Lung (tissue), 12 donors: Measurements from ENCODE around the gene GPATCH2. TPM values are rescaled to one million over a fixed set of nuclear protein-coding genes. Genes with fewer than 3 reads are reported as not detected.
A peak's percentile ranks its signal among the peaks of the same experiment; 100 is the strongest.

ENCODE experiments used
- ATAC-seq: fragments of 200-7000 bp; cut with Tn5 transposase; one replicate; pipeline ENCODE4 v1.9.1; 2020; ENCODE audit warnings: moderate number of reproducible peaks; ENCODE audit not compliant: insufficient read depth, low FRiP score
- DNase-seq, 3 donors: peaks; one replicate each; pipeline ENCODE4 v3.0.0-alpha.2; 2013 to 2017
- H3K27ac ChIP-seq, 2 donors: one replicate each; pipeline ENCODE4 v1.5.1; 2013; ENCODE audit warnings: mild to moderate bottlenecking in 2 of 2, moderate library complexity in 2 of 2, control low read depth in 1 of 2, inconsistent platforms in 1 of 2, low read depth in 1 of 2, low read length in 1 of 2
- H3K27me3 ChIP-seq, 3 donors: one replicate each; pipeline ENCODE4 v1.5.1; 2013; ENCODE audit warnings: low read length in 2 of 3; ENCODE audit not compliant: control insufficient read depth in 3 of 3, insufficient read depth in 3 of 3
- H3K36me3 ChIP-seq, 4 donors: one replicate each; pipeline ENCODE4 v1.5.1; 2013; ENCODE audit warnings: low read length in 4 of 4, mild to moderate bottlenecking in 1 of 4, moderate library complexity in 1 of 4; ENCODE audit not compliant: control insufficient read depth in 4 of 4, insufficient read depth in 4 of 4
- H3K4me1 ChIP-seq, 5 donors: one replicate each; pipeline ENCODE4 v1.5.1; 2013; ENCODE audit warnings: low read length in 5 of 5, mild to moderate bottlenecking in 2 of 5, moderate library complexity in 1 of 5; ENCODE audit not compliant: control insufficient read depth in 5 of 5, insufficient read depth in 5 of 5
- H3K4me3 ChIP-seq: one replicate; pipeline ENCODE4 v1.5.1; 2013; ENCODE audit warnings: mild to moderate bottlenecking, control low read depth, moderate library complexity
- H3K9ac ChIP-seq, 2 donors: one replicate each; pipeline ENCODE4 v1.5.1; 2013; ENCODE audit warnings: low read length in 2 of 2, control low read depth in 1 of 2; ENCODE audit not compliant: insufficient read depth in 1 of 2
- H3K9me3 ChIP-seq, 4 donors: one replicate each; pipeline ENCODE4 v1.5.1; 2013; ENCODE audit warnings: low read length in 3 of 4, mild to moderate bottlenecking in 1 of 4, moderate library complexity in 1 of 4; ENCODE audit not compliant: control insufficient read depth in 4 of 4, insufficient read depth in 3 of 4
- CTCF ChIP-seq: IDR thresholded peaks from 2 replicates; pipeline ENCODE4 v1.5.1; 2012; ENCODE audit warnings: mild to moderate bottlenecking; ENCODE audit errors: control extremely low read depth, extremely low read depth
- WGBS, 2 donors: extraction: QIAGEN DNeasy Blood & Tissue Kit; methylation state at CpG; one replicate each; pipeline ENCODE4 v1.1.7; 2013; 5-methylcytosine and 5-hydroxymethylcytosine counted together
- polyA plus RNA-seq, 2 donors: library from polyadenylated mRNA; stranded (reverse); fragments of 200-250 nt; gene quantifications; one replicate each; pipeline ENCODE4 v1.2.1, GENCODE V29; 2013
- total RNA-seq, 2 donors: library from RNA; depleted of rRNA in 1 of 2; stranded (reverse); fragments of >200 nt in 1 of 2; gene quantifications; one replicate each; pipeline ENCODE4 v1.2.1, GENCODE V29; 2014 to 2021
- donor health status: control.
- donor health status: control.
- donor health status: Bipolar disorder and iron deficiency.
- donor health status: healthy.
- donor health status: DM: yes; HTN: yes; CAD: no.

The GPATCH2 gene
- total and polyA plus RNA-seq, 4 donors = 3.2 to 31.0 (median 8.3) TPM

DNA sequence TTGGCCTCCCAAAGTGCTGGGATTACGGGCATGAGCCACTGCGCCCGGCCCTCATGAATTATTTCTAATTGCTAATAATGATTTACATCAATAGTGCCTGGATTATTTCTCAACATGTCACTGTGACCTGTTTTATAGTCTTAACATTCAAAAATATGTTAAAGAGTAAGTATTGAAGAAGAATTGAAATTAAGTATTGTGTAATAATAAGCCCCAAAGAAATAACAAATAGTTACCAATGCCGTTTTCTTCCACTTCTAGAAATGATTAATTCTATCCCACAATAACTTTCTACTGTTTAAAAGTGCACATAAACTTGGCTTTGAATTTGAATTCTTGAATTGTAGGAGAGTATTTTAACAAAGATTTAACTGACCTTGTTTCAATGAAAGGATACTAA is 19.8 kb upstream of the GPATCH2 start:
- H3K4me1 ChIP-seq = no peaks in the 10 kb centered on the region
- H3K4me3 ChIP-seq = no peak overlapping the region
- no peaks in the 10 kb centered on the region for H3K27me3 ChIP-seq
- TF ChIP-seq CTCF = no peak
- no peaks in the 10 kb centered on the region for H3K36me3 ChIP-seq
- no peaks in the 10 kb centered on the region for H3K9me3 ChIP-seq
- ATAC-seq = no peak
- no peak overlapping the region for H3K9ac ChIP-seq
- no peak for DNase-seq
- H3K27ac ChIP-seq = no peak overlapping the region
- WGBS, 2 donors = 95 to 98% methylated on average over 4 of the region's 4 CpGs

DNA sequence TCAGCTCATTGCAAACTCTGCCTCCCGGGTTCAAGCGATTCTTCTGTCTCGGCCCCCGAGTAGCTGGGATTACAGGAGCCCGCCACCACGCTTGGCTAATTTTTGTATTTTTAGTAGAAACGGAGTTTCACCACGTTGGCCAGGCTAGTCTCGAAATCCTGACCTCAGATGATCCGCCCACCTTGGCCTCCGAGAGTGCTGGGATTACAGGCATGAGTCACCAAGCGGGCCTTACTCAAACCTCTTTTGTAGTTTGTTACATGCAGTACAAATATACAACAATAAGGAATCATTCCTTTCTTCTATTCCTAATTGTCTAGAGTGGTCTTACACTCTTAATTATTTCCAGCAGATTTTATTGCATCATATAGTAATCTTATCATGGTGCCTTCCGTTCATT is 16.9 kb upstream of the GPATCH2 start:
- WGBS, 2 donors = 89 to 93% methylated on average over 13 of the region's 13 CpGs

GRCh38 chr1:217642455-217642854 is 11.6 kb upstream of the GPATCH2 start:
- Histone ChIP-seq H3K9ac (no peak overlapping the region), H3K27me3 (no peaks in the 10 kb centered on the region), H3K36me3 (no peaks in the 10 kb centered on the region), H3K4me3 (no peak overlapping the region), H3K27ac (no peak overlapping the region), H3K9me3 (no peaks in the 10 kb centered on the region), H3K4me1 (no peaks in the 10 kb centered on the region)
- no peak for TF ChIP-seq CTCF
- no peak for ATAC-seq
- DNase-seq = no peak
- 66% methylated on average over 6 of the region's 6 CpGs for WGBS, 2 donors

More for the DNA sequence above, 16.9 kb upstream of the GPATCH2 start:
- Histone ChIP-seq H3K4me1 (no peaks in the 10 kb centered on the region), H3K36me3 (no peaks in the 10 kb centered on the region), H3K9ac (no peak overlapping the region), H3K9me3 (no peaks in the 10 kb centered on the region), H3K4me3 (no peak overlapping the region), H3K27ac (no peak overlapping the region), H3K27me3 (no peaks in the 10 kb centered on the region)
- ATAC-seq = no peak
- no peak for TF ChIP-seq CTCF
- DNase-seq = no peak

DNA sequence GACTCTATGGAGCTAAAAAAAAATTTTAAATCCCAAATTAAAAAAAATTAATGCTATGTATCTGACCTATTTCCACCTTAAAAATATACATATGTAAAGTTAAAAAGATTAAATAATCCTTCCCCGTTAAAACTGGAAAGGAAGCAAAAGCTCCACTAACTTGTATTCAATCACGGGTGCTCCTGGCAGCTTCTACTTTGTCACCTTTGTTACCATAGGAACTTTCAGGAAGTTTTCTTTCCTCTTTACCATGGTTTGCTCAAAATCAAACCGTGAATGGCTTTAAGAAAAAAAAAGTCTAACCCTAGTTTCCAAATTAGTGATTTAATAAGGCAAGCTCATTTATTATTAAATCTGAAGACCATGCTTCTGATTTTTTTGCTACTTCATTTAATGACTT is 3.5 kb downstream of the GPATCH2 start:
- H3K4me3 ChIP-seq = no peak overlapping the region
- no peaks in the 10 kb centered on the region for H3K36me3 ChIP-seq
- no peak overlapping the region for H3K27ac ChIP-seq
- H3K9ac ChIP-seq = no peak overlapping the region
- ATAC-seq = no peak
- DNase-seq = peak in 1 of 3 donors; percentile 19
- peaks cover 0 to 15% (median 8%) of the 10 kb centered on the region in 5 donors for H3K4me1 ChIP-seq
- TF ChIP-seq CTCF = no peak
- H3K27me3 ChIP-seq = no peaks in the 10 kb centered on the region
- no peaks in the 10 kb centered on the region for H3K9me3 ChIP-seq
- WGBS, 2 donors = 4 to 9% methylated on average over 3 of the region's 3 CpGs
